Measurements from ENCODE around the gene CSNK1D. TPM values are rescaled to one million over a fixed set of nuclear protein-coding genes. Genes with fewer than 3 reads are reported as not detected.
"Not testable (repeated sequence)": the region's sequence is repeated elsewhere in the genome, so short reads cannot be mapped to it uniquely, and the experiment has no call there.

Gene CSNK1D
- total and polyA plus RNA-seq, 3 donors from 2014 or later: 137 to 179 (median 178) TPM

DNA sequence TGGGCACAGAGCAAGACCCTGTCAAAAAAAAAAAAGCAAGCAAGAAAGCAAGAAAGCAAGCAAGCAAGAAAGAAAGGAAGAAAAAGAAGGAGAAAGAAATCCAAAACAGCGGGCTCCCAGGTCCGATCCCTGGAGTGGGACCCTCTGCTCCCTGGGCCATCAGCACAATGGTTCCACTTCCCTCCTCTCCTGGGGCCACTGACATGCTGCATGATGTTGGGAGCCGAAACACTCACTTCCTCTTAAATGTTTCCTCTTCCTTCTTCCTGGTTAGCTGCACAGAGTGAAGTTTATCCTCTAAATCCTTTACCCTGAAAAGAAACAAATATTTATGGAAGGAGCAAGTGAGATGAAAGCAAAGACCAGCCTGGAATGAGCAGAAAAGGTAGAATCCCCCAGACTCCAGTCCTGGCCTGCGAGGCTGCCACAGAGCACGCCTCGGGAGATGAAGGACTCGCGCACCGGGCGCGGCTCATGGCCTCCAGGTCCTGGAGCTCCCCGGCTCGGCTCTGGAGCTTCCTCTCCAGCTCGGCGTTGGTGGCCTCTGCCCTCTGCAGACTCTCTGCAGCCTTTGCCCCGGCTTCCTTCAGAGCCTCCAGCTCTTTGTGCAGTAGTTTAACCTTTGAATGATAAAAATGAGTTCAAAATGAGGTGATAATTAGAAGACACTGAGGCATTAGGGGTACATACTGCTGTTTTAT, 79.8 kb downstream of the CSNK1D start:
- no peak for TF ChIP-seq POLR2A (IDR thresholded peaks at IDR 0.05)
- TF ChIP-seq, protein P1, sequence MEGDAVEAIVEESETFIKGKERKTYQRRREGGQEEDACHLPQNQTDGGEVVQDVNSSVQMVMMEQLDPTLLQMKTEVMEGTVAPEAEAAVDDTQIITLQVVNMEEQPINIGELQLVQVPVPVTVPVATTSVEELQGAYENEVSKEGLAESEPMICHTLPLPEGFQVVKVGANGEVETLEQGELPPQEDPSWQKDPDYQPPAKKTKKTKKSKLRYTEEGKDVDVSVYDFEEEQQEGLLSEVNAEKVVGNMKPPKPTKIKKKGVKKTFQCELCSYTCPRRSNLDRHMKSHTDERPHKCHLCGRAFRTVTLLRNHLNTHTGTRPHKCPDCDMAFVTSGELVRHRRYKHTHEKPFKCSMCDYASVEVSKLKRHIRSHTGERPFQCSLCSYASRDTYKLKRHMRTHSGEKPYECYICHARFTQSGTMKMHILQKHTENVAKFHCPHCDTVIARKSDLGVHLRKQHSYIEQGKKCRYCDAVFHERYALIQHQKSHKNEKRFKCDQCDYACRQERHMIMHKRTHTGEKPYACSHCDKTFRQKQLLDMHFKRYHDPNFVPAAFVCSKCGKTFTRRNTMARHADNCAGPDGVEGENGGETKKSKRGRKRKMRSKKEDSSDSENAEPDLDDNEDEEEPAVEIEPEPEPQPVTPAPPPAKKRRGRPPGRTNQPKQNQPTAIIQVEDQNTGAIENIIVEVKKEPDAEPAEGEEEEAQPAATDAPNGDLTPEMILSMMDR (IDR thresholded peaks at IDR 0.05): no peak
- Histone ChIP-seq H3K27ac (no peak overlapping the region), H3K27me3 (no peaks in the 10 kb centered on the region), H3K9me3 (no peaks in the 10 kb centered on the region), H3K36me3 (ENCODE audit: low read depth, missing control alignments) (no peaks in the 10 kb centered on the region), H3K4me1 (no peaks in the 10 kb centered on the region), H3K4me3 (no peak overlapping the region)
- no peak for DNase-seq
- 93 to 94% methylated on average over 16 of the region's 16 CpGs for WGBS, 2 donors
- intact Hi-C loops (cut with DNase I; ENCODE audit: low total_unique reads): no loop called here

GRCh38 chr17:82193050-82193449, 80.5 kb downstream of the CSNK1D start:
- H3K27ac ChIP-seq; H3K4me3 ChIP-seq; H3K4me1 ChIP-seq; H3K36me3 ChIP-seq (ENCODE audit: low read depth, missing control alignments); DNase-seq; H3K27me3 ChIP-seq; intact Hi-C loops (cut with DNase I; ENCODE audit: low total_unique reads); H3K9me3 ChIP-seq: not testable (repeated sequence)
- 84 to 85% methylated on average over 6 of the region's 6 CpGs for WGBS, 2 donors

Small RNAs within 50 kb of the gene (microRNA-seq; reads per million reads assigned to microRNA genes)
- 0.69 to 2.1 reads per million in 2 donors for gene MIR6787 (ENCODE audit: borderline number of aligned reads in 2 of 2, borderline replicate concordance in 1 of 2)

Other genes with a start within 250 kb of the CSNK1D start
- 100 to 1,000 TPM in 1 of 2 donors, 10 to 100 TPM in 1; 74.3 to 102 TPM for gene RAC3, start 242.0 kb downstream of the CSNK1D start, total RNA-seq
- gene RAC3, start 242.0 kb downstream of the CSNK1D start, polyA plus RNA-seq (ENCODE audit: insufficient read depth, low read depth, low replicate concordance): 42.3 TPM
- gene DCXR, start 236.0 kb downstream of the CSNK1D start, total RNA-seq: 100 to 1,000 TPM; 134 to 188 TPM
- 109 TPM for gene DCXR, start 236.0 kb downstream of the CSNK1D start, polyA plus RNA-seq (ENCODE audit: insufficient read depth, low read depth, low replicate concordance)
- 100 to 1,000 TPM in 1 of 2 donors, 10 to 100 TPM in 1; 73.3 to 102 TPM for gene RFNG, start 221.9 kb downstream of the CSNK1D start, total RNA-seq
- 50.5 TPM for gene RFNG, start 221.9 kb downstream of the CSNK1D start, polyA plus RNA-seq (ENCODE audit: insufficient read depth, low read depth, low replicate concordance)
- gene GPS1, start 221.8 kb downstream of the CSNK1D start, total RNA-seq: 100 to 1,000 TPM; 170 to 190 TPM
- 178 TPM for gene GPS1, start 221.8 kb downstream of the CSNK1D start, polyA plus RNA-seq (ENCODE audit: insufficient read depth, low read depth, low replicate concordance)
- gene DUS1L, start 207.9 kb downstream of the CSNK1D start, total RNA-seq: 100 to 1,000 TPM; 117 to 132 TPM
- 127 TPM for gene DUS1L, start 207.9 kb downstream of the CSNK1D start, polyA plus RNA-seq (ENCODE audit: insufficient read depth, low read depth, low replicate concordance)
- gene FASN, start 175.5 kb downstream of the CSNK1D start, total RNA-seq: 10 to 100 TPM; 76.2 to 93.0 TPM
- gene FASN, start 175.5 kb downstream of the CSNK1D start, polyA plus RNA-seq (ENCODE audit: insufficient read depth, low read depth, low replicate concordance): 47.6 TPM
- 100 to 1,000 TPM in 1 of 2 donors, 10 to 100 TPM in 1; 71.8 to 111 TPM for gene CCDC57, start 60.9 kb downstream of the CSNK1D start, total RNA-seq
- 61.3 TPM for gene CCDC57, start 60.9 kb downstream of the CSNK1D start, polyA plus RNA-seq (ENCODE audit: insufficient read depth, low read depth, low replicate concordance)
- 10 to 100 TPM; 67.7 to 71.4 TPM for gene SLC16A3, start 44.7 kb downstream of the CSNK1D start, total RNA-seq
- gene SLC16A3, start 44.7 kb downstream of the CSNK1D start, polyA plus RNA-seq (ENCODE audit: insufficient read depth, low read depth, low replicate concordance): 70.6 TPM
- gene CD7, start 43.9 kb upstream of the CSNK1D start, total RNA-seq: 1 to 10 TPM in 1 of 2 donors, under 1 TPM in 1; 0.55 to 2.3 TPM
- 3.0 TPM for gene CD7, start 43.9 kb upstream of the CSNK1D start, polyA plus RNA-seq (ENCODE audit: insufficient read depth, low read depth, low replicate concordance)
- gene SECTM1, start 60.1 kb upstream of the CSNK1D start, total RNA-seq: 1 to 10 TPM in 1 of 2 donors, under 1 TPM in 1; 0.55 to 5.9 TPM
- 9.3 TPM for gene SECTM1, start 60.1 kb upstream of the CSNK1D start, polyA plus RNA-seq (ENCODE audit: insufficient read depth, low read depth, low replicate concordance)
- 10 to 100 TPM; 21.9 to 37.8 TPM for gene TEX19, start 85.5 kb upstream of the CSNK1D start, total RNA-seq
- 31.2 TPM for gene TEX19, start 85.5 kb upstream of the CSNK1D start, polyA plus RNA-seq (ENCODE audit: insufficient read depth, low read depth, low replicate concordance)
- gene UTS2R, start 98.1 kb upstream of the CSNK1D start, total RNA-seq: 10 to 100 TPM in 1 of 2 donors, 1 to 10 TPM in 1; 3.8 to 28.1 TPM
- gene UTS2R, start 98.1 kb upstream of the CSNK1D start, polyA plus RNA-seq (ENCODE audit: insufficient read depth, low read depth, low replicate concordance): 0.32 TPM
- gene HEXD, start 144.6 kb upstream of the CSNK1D start, total RNA-seq: 10 to 100 TPM; 90.9 to 95.3 TPM
- 24.4 TPM for gene HEXD, start 144.6 kb upstream of the CSNK1D start, polyA plus RNA-seq (ENCODE audit: insufficient read depth, low read depth, low replicate concordance)
- 10 to 100 TPM; 28.9 to 37.4 TPM for gene OGFOD3, start 144.9 kb upstream of the CSNK1D start, total RNA-seq
- 19.6 TPM for gene OGFOD3, start 144.9 kb upstream of the CSNK1D start, polyA plus RNA-seq (ENCODE audit: insufficient read depth, low read depth, low replicate concordance)
- 10 to 100 TPM; 61.1 to 88.2 TPM for gene CYBC1, start 177.1 kb upstream of the CSNK1D start, total RNA-seq
- gene CYBC1, start 177.1 kb upstream of the CSNK1D start, polyA plus RNA-seq (ENCODE audit: insufficient read depth, low read depth, low replicate concordance): 46.3 TPM
- gene NARF, start 185.0 kb upstream of the CSNK1D start, total RNA-seq: 100 to 1,000 TPM; 115 to 130 TPM
- gene NARF, start 185.0 kb upstream of the CSNK1D start, polyA plus RNA-seq (ENCODE audit: insufficient read depth, low read depth, low replicate concordance): 161 TPM
- 10 to 100 TPM; 94.3 to 95.1 TPM for gene FOXK2, start 246.0 kb upstream of the CSNK1D start, total RNA-seq
- 85.8 TPM for gene FOXK2, start 246.0 kb upstream of the CSNK1D start, polyA plus RNA-seq (ENCODE audit: insufficient read depth, low read depth, low replicate concordance)

All from testis (tissue), 3 donors.